Globus pallidus (tissue), 1 donor: Measurements from ENCODE around the gene ACOT11.
A peak's percentile ranks its signal among the peaks of the same experiment; 100 is the strongest.

Experiments used
- DNase-seq: peaks from one replicate; pipeline ENCODE4 v3.0.0-alpha.2; 2015; ENCODE audit warnings: low spot score

The ACOT11 gene

GRCh38 chr1:54564312-54565112 lies 16.5 kb downstream of the ACOT11 start:
- no peak for DNase-seq

GRCh38 chr1:54565113-54565501 lies 17.1 kb downstream of the ACOT11 start:
- DNase-seq: no peak

- no peak for DNase-seq
Observed at GRCh38 chr1:54566438-54567141, 18.6 kb downstream of the ACOT11 start.

GRCh38 chr1:54567961-54568360 lies 19.9 kb downstream of the ACOT11 start:
- DNase-seq: no peak

- DNase-seq: no peak
Observed at GRCh38 chr1:54569339-54569738, 21.3 kb downstream of the ACOT11 start.

GRCh38 chr1:54570161-54570560 lies 22.1 kb downstream of the ACOT11 start:
- no peak for DNase-seq

- DNase-seq: no peak
Observed at GRCh38 chr1:54571326-54571725, 23.3 kb downstream of the ACOT11 start.

GRCh38 chr1:54571803-54572541 lies 23.9 kb downstream of the ACOT11 start:
- no peak for DNase-seq

- no peak for DNase-seq
Observed at GRCh38 chr1:54572542-54572850, 24.5 kb downstream of the ACOT11 start.

- no peak for DNase-seq
Observed at GRCh38 chr1:54574158-54574778, 26.2 kb downstream of the ACOT11 start.

GRCh38 chr1:54575161-54575560 lies 27.1 kb downstream of the ACOT11 start:
- DNase-seq: no peak

GRCh38 chr1:54575605-54576290 lies 27.7 kb downstream of the ACOT11 start:
- DNase-seq: no peak

- DNase-seq: peak; percentile 35
Observed at GRCh38 chr1:54577612-54578011, 29.6 kb downstream of the ACOT11 start.

- DNase-seq: no peak
Observed at GRCh38 chr1:54579337-54579781, 31.3 kb downstream of the ACOT11 start.

- DNase-seq: no peak
Observed at GRCh38 chr1:54580856-54581550, 33.0 kb downstream of the ACOT11 start.

GRCh38 chr1:54581621-54582035 lies 33.6 kb downstream of the ACOT11 start:
- peak; percentile 87 for DNase-seq

- DNase-seq: no peak
Observed at GRCh38 chr1:54582566-54583306, 34.7 kb downstream of the ACOT11 start.

GRCh38 chr1:54583307-54583686 lies 35.3 kb downstream of the ACOT11 start:
- no peak for DNase-seq

- peak; percentile 49 for DNase-seq
Observed at GRCh38 chr1:54583871-54584270, 35.8 kb downstream of the ACOT11 start.

- no peak for DNase-seq
Observed at GRCh38 chr1:54584575-54584974, 36.5 kb downstream of the ACOT11 start.
